ENCODE measurements around the gene UPB1.

GRCh38 chr22:24466716-24467328, 28.3 kb upstream of the UPB1 start:
- TF ChIP-seq POLR2A (IDR thresholded peaks at IDR 0.05; ENCODE audit: low read length) (no peak), GATA1 (IDR thresholded peaks at IDR 0.05; ENCODE audit: low read depth, low read length) (no peak)
